ENCODE results near the gene OAS1.

OAS1 gene

GRCh38 chr12:112967306-112967705, 60.5 kb downstream of the OAS1 start:
- no peak for DNase-seq (ENCODE audit: low read depth)

GRCh38 chr12:112967858-112968257, 61.1 kb downstream of the OAS1 start:
- DNase-seq (ENCODE audit: low read depth) = no peak
